Measurements from ENCODE around the gene RIN3.

GRCh38 chr14:92538412-92538985 lies 24.9 kb downstream of the RIN3 start:
- TF ChIP-seq, protein P1, sequence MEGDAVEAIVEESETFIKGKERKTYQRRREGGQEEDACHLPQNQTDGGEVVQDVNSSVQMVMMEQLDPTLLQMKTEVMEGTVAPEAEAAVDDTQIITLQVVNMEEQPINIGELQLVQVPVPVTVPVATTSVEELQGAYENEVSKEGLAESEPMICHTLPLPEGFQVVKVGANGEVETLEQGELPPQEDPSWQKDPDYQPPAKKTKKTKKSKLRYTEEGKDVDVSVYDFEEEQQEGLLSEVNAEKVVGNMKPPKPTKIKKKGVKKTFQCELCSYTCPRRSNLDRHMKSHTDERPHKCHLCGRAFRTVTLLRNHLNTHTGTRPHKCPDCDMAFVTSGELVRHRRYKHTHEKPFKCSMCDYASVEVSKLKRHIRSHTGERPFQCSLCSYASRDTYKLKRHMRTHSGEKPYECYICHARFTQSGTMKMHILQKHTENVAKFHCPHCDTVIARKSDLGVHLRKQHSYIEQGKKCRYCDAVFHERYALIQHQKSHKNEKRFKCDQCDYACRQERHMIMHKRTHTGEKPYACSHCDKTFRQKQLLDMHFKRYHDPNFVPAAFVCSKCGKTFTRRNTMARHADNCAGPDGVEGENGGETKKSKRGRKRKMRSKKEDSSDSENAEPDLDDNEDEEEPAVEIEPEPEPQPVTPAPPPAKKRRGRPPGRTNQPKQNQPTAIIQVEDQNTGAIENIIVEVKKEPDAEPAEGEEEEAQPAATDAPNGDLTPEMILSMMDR (IDR thresholded peaks at IDR 0.05), result no peak
- TF ChIP-seq POLR2A (IDR thresholded peaks at IDR 0.05), result no peak

Data from adrenal gland (tissue), 5 donors.